IPS DF 19.7 (cell line): Measurements from ENCODE around the gene PLEKHM1.
"Not testable (repeated sequence)": the region's sequence is repeated elsewhere in the genome, so short reads cannot be mapped to it uniquely, and the experiment has no call there.

ENCODE experiments used
- DNase-seq: peaks from one replicate; pipeline ENCODE4 v3.0.0-alpha.2; 2013; ENCODE audit warnings: low read depth, low spot score

PLEKHM1 gene

GRCh38 chr17:45441526-45442310 is 48.8 kb downstream of the PLEKHM1 start:
- DNase-seq = no peak

- DNase-seq = not testable (repeated sequence)
Observed at GRCh38 chr17:45440839-45441515, 49.5 kb downstream of the PLEKHM1 start.

- DNase-seq = no peak
Observed at GRCh38 chr17:45440161-45440778, 50.3 kb downstream of the PLEKHM1 start.

GRCh38 chr17:45438931-45439610 is 51.5 kb downstream of the PLEKHM1 start:
- DNase-seq = no peak

DNA sequence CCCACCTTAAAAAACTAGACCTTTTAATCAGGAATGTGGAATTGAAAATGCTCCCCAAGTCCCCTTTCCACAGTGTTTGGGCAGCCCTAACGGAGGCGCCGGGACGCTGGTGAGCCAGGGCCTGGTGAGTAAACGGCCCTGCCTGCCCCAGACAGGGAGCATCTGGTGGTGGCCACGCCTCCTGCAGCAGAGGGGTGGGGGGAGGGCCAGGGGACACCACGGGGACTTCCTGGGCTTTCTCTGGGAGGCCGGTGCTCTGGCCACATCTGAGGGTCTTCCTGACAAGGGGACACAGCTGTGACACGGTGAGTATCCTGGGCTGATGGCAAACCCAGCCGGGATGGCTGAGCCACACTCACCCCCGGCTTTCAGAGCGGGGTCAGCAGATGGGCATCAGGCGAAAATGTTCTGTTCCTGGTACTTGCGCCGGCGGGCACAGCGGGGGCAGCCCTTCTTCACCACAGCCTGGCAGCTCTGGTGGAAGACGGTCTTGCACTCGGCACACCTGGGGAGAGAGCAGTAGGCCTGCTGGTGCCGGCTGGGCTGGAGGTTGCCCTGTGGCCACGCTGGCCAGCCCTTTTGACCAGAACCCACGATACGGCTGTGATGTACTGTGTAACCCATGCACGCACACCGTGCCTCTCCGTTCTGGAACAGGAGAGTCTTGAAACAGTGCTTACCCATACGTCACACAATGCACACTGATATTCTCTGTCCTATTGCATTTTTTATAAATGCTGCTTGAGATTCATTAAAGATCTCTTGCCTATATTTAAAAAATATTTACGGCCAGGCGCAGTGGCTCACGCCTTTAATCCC is 52.8 kb downstream of the PLEKHM1 start:
- DNase-seq = no peak

GRCh38 chr17:45436625-45437464 is 53.7 kb downstream of the PLEKHM1 start:
- DNase-seq = no peak

- no peak for DNase-seq
Observed at GRCh38 chr17:45436161-45436560, 54.4 kb downstream of the PLEKHM1 start.

DNA sequence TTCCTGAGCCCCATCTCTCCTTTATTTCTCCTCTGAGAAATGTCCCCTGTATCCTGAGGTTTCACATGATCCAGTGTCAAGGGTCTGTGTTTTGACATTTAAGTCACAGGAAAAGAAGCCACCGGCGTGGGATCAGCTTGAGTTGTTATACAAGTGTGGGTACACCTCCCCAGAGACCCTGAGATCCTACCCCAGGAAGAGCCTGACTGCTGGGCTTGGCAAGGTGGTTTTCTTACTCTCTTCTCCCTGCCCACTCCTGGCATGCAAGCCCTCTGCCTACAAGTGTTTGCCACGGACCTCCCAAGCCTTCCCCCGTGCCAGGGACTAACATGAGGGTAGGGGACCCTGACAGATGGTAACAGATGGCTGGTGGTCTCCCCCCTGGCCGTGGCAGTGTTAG is 55.0 kb downstream of the PLEKHM1 start:
- DNase-seq = no peak

GRCh38 chr17:45433159-45433535 is 57.4 kb downstream of the PLEKHM1 start:
- DNase-seq = no peak

- DNase-seq = no peak
Observed at GRCh38 chr17:45432405-45433158, 57.9 kb downstream of the PLEKHM1 start, which contains the start of gene ARHGAP27. Gene ARHGAP27, minus strand, starts transcription at chr17:45432870. Its CDS starts 2,591 bp downstream, at chr17:45430279.

GRCh38 chr17:45431531-45432404 is 58.8 kb downstream of the PLEKHM1 start:
- peak; percentile 73 for DNase-seq

DNA sequence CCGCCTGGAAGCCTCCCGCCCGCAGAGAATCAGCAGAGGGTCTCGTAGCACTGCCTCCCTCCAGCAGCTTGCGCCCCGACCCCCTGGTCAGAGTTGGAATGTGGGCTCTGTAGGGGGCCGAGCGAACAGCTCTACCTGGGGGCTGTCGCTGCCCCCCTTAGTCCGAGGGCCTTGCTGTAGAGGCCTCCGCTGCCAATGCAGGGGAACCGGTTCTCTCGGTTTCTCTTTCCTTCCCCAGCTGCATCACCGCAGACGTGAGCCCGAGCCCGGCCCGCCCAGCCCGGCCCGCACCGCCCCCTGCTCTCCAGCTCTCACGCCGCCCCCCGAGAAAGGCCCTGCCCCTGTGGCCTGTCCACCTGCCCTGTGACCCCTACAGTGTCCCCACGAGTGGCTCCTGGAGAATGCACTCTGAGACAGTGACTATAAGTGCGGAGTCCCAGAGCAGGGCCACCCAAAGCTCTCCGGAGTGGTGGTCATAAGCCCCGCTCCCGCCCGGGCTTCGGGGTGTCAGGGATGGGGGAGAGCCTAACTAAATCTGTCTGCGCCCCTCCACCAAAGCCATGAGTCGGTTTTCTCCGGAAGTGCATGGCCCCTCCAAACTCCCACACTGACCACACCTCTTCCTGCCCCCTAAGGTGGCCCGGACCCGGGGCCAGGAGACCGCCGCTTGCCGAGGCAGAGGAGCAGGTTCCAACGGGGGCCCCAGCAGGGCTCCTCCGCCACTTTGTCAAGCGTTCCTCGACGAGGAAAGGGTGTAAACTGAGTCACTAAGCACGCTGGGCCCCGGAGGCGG is 59.6 kb downstream of the PLEKHM1 start:
- DNase-seq = no peak

DNA sequence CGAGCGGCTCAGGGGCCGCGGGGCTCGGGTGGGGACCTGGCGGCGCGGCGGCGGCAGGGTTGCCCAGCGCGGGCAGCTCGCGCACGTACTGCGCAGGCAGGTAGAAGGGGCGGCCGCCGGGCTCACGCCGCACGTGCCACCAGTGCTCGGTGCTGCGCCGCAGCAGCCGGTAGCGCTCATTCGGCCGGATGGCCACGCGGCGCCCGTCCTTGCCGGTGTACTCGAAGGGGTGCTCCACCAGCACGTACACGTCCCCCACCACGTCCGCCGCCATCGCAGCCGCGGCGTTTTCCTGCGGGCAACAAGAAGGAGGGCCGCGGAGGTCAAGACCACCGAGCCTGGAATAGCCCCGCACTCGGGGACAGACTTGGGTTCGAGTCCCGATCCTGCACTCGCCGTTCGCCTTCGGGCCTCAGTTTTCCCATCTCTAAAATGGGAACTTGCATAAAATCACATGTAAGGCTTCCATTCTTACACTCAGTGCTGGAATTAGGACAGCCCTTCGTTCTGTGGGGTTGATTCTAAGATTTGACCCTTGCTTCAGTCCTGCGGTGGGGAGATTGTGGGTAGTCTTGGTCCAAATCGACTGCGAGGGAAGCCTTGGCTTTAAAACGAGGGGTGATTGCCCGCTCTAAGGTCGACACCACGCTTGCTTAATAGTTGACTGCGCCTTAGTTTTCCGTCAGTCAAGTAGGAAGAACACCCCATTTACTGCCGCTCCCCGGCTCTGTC is 60.3 kb downstream of the PLEKHM1 start:
- DNase-seq = no peak

GRCh38 chr17:45429339-45430005 is 61.0 kb downstream of the PLEKHM1 start:
- no peak for DNase-seq

DNA sequence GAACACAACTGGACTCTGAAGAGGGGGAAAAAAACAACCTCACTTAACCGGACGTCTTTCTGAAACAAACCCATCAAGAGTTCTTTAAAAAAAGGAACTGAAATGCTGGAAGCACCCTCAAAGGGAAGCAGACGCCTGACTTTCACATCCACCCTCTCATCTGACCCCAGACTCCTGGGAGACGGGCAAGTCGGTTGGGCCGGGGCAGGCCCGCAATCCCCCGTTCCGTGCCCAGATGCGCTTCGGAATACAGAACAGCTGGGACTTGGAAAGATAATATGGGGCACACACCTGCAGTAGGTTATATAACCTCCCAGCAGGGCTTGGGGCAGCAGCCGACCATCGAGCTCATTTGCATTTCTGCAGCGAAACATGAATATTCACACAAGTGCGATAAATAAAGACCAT is 61.6 kb downstream of the PLEKHM1 start:
- no peak for DNase-seq

GRCh38 chr17:45428050-45428617 is 62.4 kb downstream of the PLEKHM1 start:
- DNase-seq = no peak
